HG02840 (cell line): Measurements from ENCODE around the gene DHX57.
"Not testable (repeated sequence)": the region's sequence is repeated elsewhere in the genome, so short reads cannot be mapped to it uniquely, and the experiment has no call there.

Source experiments
- ATAC-seq: cut with Tn5 transposase; IDR thresholded peaks from one replicate; pipeline ENCODE4 v1.9.1; 2021; ENCODE audit warnings: mild to moderate bottlenecking, moderate library complexity, moderate number of reproducible peaks; ENCODE audit not compliant: unreplicated experiment, low FRiP score

Gene DHX57

DNA sequence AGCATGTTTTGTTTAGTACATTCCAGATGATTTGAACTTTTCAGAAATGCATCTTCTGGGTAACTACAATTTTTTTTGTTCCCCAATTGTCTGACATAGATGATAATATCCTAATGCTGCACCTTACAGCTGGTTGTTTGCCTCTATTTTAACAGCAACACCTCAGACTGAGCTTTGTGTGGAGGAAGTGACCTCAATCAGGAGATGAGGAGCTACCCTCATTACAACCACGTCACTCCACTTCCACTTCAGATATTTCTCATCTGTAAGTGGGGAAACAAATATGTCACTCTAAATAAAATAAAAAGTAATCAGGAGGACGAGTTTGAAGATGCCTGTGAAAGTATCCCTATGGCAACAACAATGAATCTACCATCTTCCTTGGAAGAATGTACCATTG is 112.5 kb downstream of the DHX57 start:
- ATAC-seq = no peak

DNA sequence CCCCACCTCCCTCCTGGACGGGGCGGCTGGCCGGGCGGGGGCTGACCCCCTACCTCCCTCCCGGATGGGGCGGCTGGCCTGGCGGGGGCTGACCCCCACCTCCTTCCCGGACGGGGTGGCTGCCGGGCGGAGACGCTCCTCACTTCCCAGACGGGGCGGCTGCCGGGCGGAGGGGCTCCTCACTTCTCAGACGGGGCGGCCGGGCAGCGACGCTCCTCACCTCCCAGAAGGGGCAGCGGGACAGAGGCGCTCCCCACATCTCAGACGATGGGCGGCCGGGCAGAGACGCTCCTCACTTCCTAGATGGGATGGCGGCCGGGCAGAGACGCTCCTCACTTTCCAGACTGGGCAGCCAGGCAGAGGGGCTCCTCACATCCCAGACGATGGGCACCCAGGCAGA is 119.8 kb downstream of the DHX57 start:
- ATAC-seq = not testable (repeated sequence)

- ATAC-seq = no peak
Observed at GRCh38 chr2:38754506-38754905, 121.2 kb downstream of the DHX57 start.

- no peak for ATAC-seq
Observed at GRCh38 chr2:38754049-38754448, 121.7 kb downstream of the DHX57 start.

DNA sequence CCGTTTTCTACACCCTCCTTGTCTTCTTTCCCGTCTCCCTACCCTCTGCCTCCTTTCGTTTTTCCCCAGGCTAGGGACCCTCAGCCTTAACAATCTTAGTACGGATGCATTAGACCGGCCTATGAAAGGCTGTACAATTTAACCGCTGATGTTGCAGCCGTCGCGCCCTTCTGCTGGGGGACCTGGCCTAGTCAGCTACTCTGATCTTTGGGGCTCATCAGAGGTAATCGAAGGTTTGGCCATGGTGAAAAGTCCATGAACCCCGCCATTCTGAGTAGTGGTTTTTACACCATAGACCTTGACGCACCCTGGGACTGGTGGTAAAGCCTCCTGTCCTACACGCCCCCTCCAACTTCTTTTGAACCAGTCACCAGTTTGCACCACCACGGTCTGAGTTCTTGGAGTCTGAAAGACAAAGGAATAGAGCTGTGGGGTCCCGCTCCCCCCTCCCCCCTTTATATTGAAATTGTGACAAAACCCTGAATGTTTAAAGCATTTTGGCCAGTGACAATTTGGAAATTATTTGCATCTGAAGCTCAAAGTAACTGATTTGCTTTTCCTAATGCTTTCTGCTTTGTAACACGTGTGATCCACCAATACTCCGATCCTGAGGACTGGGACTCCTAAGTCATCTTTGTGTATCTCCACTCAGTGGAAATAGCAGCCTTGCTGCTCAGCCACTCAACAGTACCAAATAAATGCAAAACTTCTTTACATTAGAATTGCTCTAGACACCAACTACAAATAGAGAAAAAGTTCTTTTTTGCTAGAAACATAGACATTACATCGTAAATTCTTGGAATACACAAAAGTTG is 123.9 kb downstream of the DHX57 start:
- ATAC-seq = no peak

DNA sequence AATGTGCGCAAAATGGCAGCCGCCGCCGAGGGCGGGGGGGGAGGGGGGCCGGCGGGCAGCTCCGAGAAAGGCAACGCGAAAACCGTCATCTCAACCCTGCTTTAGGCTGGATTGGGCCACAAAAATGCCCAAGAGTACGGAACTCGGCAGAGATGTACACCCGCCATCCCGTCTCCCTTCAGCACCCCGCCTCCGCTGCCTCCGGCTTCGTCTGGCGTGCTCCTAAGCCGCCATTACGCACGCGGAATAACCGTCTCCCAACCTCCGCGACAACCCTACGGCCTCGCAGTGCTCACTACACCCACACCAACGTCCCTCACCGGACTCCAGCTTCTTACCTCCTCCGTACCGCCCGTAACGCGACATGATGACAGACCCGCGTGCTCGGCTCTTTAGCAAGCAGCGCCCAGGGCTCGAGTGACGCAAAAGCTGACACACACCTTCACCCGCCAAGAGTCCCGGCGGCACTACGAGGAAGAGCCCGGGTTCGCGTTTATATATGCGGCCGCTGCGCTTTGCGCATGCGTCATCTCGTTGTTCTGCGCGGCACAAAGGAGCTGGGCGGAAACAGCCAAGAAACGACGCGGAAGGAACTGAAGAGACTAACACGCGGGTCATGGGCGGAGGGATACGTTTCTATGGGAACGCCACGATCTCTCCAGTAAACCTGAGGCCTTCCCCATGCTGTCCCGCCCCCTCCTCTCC is 124.7 kb downstream of the DHX57 start, which contains the start of gene SRSF7:
Gene SRSF7, minus strand, starts transcription at position 471 of the 705 bp plus-strand sequence. Its CDS starts 105 bp downstream, at position 366.
- peak; percentile 79 for ATAC-seq

DNA sequence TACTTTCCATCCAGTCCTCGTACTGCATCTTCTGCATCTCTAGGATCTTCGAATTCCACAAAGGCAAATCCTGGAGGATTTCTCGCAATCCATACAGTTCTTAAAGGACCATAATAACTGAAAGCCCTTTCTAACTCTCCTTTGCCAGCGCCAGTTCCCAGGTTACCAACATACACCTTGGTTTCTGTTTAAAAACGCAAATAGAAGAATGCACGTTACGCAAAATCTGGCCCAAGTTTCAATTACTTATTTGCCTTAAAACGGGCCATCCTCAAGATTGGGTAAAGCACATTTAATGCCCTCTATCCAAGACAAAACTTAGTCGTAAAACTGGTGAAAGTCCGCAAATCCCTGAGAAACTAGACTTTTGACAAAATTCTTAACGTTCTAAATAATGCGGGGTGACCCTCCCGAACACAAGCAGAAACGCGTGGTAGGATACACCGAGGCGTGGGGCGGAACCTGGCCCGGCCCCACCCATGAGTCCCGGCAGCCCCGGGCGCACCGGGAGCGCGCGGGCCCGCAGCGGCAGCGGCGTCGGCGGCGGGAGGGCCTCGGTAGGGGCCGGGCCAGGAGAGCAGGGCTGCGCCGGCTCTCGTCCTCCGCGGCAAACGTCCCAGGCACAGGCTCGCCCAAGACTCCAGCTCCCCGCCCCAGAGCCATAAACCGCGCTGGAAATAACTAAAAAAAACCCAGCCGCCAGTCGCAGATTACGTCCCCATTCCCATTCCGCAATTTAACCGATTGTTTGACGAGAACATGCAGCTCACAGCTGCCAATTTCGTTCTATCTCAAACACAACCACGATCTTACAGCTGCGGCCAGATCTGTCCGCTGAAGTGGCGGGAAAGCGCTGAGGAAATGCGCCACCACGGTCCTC is 125.5 kb downstream of the DHX57 start:
- peak; percentile 23 for ATAC-seq

DNA sequence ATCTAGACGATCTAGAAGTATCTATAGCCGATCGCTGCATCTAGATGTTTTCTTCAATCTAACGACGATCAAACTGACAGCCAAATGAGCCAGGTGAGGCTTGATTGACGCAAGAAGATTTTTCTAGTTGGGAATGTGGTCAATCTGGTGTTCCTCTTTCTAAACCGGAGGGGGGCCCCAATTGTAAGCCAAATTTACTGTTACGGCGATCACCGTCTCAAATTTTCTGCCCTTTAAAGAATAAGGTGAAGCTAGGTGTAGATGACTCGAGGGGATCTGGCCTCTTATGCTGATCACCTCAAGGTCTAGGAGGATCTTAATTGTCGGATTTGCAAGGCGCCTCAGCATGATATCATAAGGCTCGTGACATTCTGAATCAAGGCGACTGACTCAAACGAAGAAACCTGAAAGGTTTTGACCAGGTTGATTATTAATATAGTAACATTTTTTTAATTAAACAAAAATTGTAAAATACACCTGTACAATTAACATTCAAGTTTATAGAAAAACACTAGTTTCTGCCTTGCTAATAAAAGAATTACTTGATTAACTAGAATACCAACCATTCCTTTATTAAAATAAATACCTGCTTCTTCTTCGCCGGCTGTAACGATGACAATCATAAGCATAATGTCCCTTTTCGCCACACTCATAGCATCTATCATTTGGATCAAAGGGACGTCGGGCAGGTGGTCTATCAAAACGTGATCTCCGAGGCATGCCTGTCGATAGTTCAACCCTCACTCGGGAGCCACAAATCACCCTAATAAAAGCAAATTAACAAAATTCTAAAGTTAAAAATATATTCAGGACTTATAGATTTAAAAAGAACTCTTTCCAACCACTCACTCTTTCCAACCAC is 126.6 kb downstream of the DHX57 start:
- no peak for ATAC-seq

DNA sequence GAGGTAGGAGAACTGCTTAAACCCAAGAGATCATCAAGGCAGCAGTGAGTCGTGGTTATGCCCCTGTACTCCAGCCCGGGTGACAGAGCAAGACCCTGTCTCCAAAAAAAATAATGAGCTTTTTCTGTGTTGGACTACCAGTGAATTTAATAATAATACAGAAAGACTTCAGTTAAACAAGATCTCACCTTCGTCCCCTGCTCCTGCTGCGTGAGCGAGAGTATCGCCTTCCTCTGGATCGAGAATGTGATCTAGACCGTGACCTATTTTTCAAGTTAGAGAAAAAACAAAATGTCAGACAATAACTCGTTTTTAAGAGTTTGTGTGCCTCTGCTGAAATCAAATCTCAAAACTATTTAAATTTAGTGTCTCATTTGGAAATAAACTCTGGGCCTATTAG is 127.3 kb downstream of the DHX57 start:
- no peak for ATAC-seq

DNA sequence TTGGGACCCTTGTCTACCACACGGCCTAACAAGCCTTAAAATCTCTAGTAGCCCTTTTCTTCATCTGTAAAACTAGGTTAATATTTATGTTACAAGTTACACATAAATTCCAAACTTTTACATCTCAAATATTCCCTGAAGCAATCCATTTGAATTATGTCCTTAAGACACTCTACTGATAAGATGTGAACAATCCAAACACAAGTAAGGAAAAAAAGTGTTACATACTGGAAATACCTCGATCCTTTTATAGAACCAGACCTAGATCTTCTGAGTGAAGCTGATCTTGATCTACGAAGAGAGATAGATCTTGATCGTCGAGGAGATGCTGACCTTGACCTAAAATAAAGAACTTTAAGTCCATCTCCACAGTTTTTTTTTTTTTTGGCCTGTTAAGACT is 127.9 kb downstream of the DHX57 start:
- no peak for ATAC-seq
